Vagina (tissue), 2 donors: ENCODE results near the gene CREBBP.

Experiments
- CTCF ChIP-seq, 3 experiments: fragments of 450-650 bp in 2 of 3; fragments of 200-600 bp in 1 of 3; sonication (generic) in 1 of 3; IDR thresholded peaks; one replicate each; pipeline ENCODE4 v1.5.1; 2017 to 2019; ENCODE audit warnings: antibody characterized with exemption in 3 of 3, mild to moderate bottlenecking in 2 of 3, moderate library complexity in 2 of 3
- POLR2A ChIP-seq, 2 donors: fragments of 450-650 bp; IDR thresholded peaks; one replicate each; pipeline ENCODE4 v1.6.1; 2017; ENCODE audit warnings: antibody characterized with exemption in 2 of 2, mild to moderate bottlenecking in 2 of 2, moderate library complexity in 2 of 2
- POLR2AphosphoS5 ChIP-seq, 2 donors: sonication (generic); formaldehyde crosslinking; IDR thresholded peaks; one replicate each; pipeline ENCODE4 v1.9.0; 2017; ENCODE audit warnings: antibody characterized with exemption in 2 of 2, mild to moderate bottlenecking in 2 of 2, low read depth in 1 of 2; ENCODE audit not compliant: insufficient read depth in 1 of 2

- TF ChIP-seq POLR2A (IDR thresholded peaks at IDR 0.05) (no peak), CTCF (IDR thresholded peaks at IDR 0.05) (no peak), POLR2AphosphoS5 (IDR thresholded peaks at IDR 0.05; ENCODE audit: insufficient read depth in 1 of 2, low read depth in 1 of 2) (no peak)
These were observed 31.9 kb upstream of the CREBBP start for GRCh38 chr16:3912373-3912772.
